ENCODE results near the gene FOXJ3. TPM values are rescaled to one million over a fixed set of nuclear protein-coding genes. Genes with fewer than 3 reads are reported as not detected.

FOXJ3 gene
- total and polyA plus RNA-seq, 2 of the 8 experiments (the other 6 are each of a cell fraction or from before 2014, with no cell fraction given): 48.6 to 51.9 TPM

DNA sequence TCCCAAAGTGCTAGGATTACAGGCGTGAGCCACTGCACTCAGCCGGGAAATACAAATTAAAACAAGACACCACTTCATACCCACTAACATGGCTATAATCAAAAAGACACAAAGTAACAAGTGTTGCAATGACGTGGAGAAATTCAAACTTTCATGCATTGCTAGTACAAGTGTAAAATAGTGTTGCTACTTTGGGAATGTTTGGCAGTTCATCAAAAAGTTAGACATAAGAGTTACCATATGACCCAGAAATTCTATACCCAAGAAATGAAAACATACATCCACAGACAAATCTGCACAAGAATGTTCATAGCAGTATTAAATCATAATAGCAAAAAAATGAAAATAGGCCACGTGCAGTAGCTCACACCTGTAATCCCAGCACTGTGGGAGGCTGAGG, 16.4 kb downstream of the FOXJ3 start:
- H3K9me3 ChIP-seq (ENCODE audit: insufficient read depth in 2 of 2, low read depth in 1 of 2, low read length in 1 of 2): no peaks in the 10 kb centered on the region
- H3K27me3 ChIP-seq (replicated peaks in 1 of 4; ENCODE audit: control insufficient read depth in 3 of 4, extremely low read depth in 1 of 4, insufficient read depth in 3 of 4, low read length in 3 of 4): no peaks in the 10 kb centered on the region
- H3K79me2 ChIP-seq (ENCODE audit: control insufficient read depth in 1 of 2, insufficient read depth in 2 of 2, low read length in 2 of 2): peaks cover 5 to 98% of the 10 kb centered on the region in 2 experiments; a peak in 3 of 4 replicates
- WGBS, 2 experiments (ENCODE audit: extremely low coverage in 1 of 2, insufficient coverage in 1 of 2, insufficient read length in 1 of 2, insufficient replicate concordance in 2 of 2, low coverage in 1 of 2, low lambda C conversion rate in 2 of 2, missing lambda C conversion rate in 1 of 2): 93% methylated on average over 4 of the region's 4 CpGs; no CpG with 5 or more reads in 1 of the 2 experiments
- H2BK12ac ChIP-seq (ENCODE audit: low read depth, low read length): no peak overlapping the region
- H3K23ac ChIP-seq (ENCODE audit: insufficient read length): no peak overlapping the region
- no peak overlapping the region for H4K8ac ChIP-seq (ENCODE audit: extremely low read depth, insufficient read depth, low read length)
- H2AK5ac ChIP-seq (ENCODE audit: low read depth, low read length): no peak overlapping the region
- no peak overlapping the region for H3K56ac ChIP-seq (replicated peaks; ENCODE audit: insufficient read length, low read depth, low read length)
- no peak overlapping the region for H3K14ac ChIP-seq (ENCODE audit: insufficient read length)
- H4K91ac ChIP-seq (replicated peaks; ENCODE audit: insufficient read length, low read length): no peak overlapping the region
- H3K9ac ChIP-seq (replicated peaks in 1 of 4; ENCODE audit: extremely low read depth in 1 of 4, low read depth in 3 of 4, low read length in 3 of 4): no peak overlapping the region
- no peak for FAIRE-seq
- H3K27ac ChIP-seq (ENCODE audit: low read depth, low read length): no peak overlapping the region
- ChIA-PET POLR2A (ENCODE audit: partially characterized antibody) (no interaction called here), CTCF (ENCODE audit: partially characterized antibody) (interaction anchor here (0.6 to 0.9 kb wide), 3 partner anchors 11 to 581 kb away, joined by 3 to 9 read pairs (median 3); no protein-coding TSS in a partner anchor)
- no peak overlapping the region for H2BK15ac ChIP-seq (ENCODE audit: low read length)
- DNase-seq (ENCODE audit: low read depth in 1 of 2, low spot score in 2 of 2): no peak
- no peak overlapping the region for H3K4me3 ChIP-seq (ENCODE audit: extremely low read depth in 1 of 4, insufficient read depth in 2 of 4, low read depth in 3 of 4, low read length in 4 of 4)
- no peak overlapping the region for H2AFZ ChIP-seq (ENCODE audit: low read length)
- no peaks in the 10 kb centered on the region for H3K36me3 ChIP-seq (ENCODE audit: control insufficient read depth in 2 of 4, insufficient read depth in 4 of 4, low read length in 3 of 4)
- peaks cover 27 to 31% of the 10 kb centered on the region in 2 experiments for H4K20me1 ChIP-seq (replicated peaks in 1 of 2; ENCODE audit: control insufficient read depth in 1 of 2, insufficient read depth in 2 of 2, low read length in 2 of 2)
- no peak overlapping the region for H2BK20ac ChIP-seq (ENCODE audit: low read length)
- peaks cover 2% of the 10 kb centered on the region; the same call in 1 of the 2 replicates for H3K79me1 ChIP-seq (ENCODE audit: low read depth, low read length)
- no peak overlapping the region for H4K5ac ChIP-seq (ENCODE audit: insufficient read length, low read depth, low read length)
- no peak overlapping the region for H3K18ac ChIP-seq (ENCODE audit: extremely low read depth, low read length)
- H2BK5ac ChIP-seq (ENCODE audit: low read depth, low read length): no peak overlapping the region
- H2BK120ac ChIP-seq (replicated peaks; ENCODE audit: low read depth, low read length): no peak overlapping the region
- H3K4me1 ChIP-seq (replicated peaks in 1 of 4; ENCODE audit: control insufficient read depth in 3 of 4, insufficient read depth in 4 of 4, low read length in 3 of 4): no peaks in the 10 kb centered on the region; a peak in 2 of 7 replicates
- H3K4ac ChIP-seq (replicated peaks; ENCODE audit: insufficient read length, low read depth, low read length): no peak overlapping the region
- H3K4me2 ChIP-seq (ENCODE audit: insufficient read depth in 1 of 2, low read depth in 2 of 2, low read length in 2 of 2): no peak overlapping the region
- H3K23me2 ChIP-seq (ENCODE audit: low read depth, low read length): no peaks in the 10 kb centered on the region
- no peak for TF ChIP-seq SIRT6 (IDR thresholded peaks at IDR 0.05; ENCODE audit: low read length)
- no peak for TF ChIP-seq TBP (IDR thresholded peaks at IDR 0.05; ENCODE audit: low read depth, low read length)
- TF ChIP-seq NRF1 (IDR thresholded peaks at IDR 0.05; ENCODE audit: low read depth, low read length): no peak

Measured in H1 (cell line).